ENCODE data around the gene GPHN.

DNA sequence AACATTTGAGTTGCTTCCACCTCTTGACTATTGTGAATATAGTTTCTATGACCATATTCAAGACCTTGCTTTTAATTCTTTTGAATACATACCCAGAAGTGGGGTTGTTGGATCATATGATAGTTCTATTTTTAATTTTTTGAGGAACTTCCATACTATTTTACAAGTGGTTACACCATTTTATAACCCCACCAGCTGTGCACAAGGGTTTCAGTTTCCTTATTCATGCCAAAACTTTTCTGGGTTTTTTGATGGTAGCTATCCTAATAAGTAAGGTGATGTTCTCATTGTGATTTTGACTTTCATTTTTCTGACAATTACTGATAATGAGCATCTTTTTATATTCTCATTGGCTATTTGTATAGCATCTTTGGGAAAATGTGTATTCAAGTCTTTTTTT lies 571.9 kb downstream of the GPHN start:
- TF ChIP-seq, protein P1, sequence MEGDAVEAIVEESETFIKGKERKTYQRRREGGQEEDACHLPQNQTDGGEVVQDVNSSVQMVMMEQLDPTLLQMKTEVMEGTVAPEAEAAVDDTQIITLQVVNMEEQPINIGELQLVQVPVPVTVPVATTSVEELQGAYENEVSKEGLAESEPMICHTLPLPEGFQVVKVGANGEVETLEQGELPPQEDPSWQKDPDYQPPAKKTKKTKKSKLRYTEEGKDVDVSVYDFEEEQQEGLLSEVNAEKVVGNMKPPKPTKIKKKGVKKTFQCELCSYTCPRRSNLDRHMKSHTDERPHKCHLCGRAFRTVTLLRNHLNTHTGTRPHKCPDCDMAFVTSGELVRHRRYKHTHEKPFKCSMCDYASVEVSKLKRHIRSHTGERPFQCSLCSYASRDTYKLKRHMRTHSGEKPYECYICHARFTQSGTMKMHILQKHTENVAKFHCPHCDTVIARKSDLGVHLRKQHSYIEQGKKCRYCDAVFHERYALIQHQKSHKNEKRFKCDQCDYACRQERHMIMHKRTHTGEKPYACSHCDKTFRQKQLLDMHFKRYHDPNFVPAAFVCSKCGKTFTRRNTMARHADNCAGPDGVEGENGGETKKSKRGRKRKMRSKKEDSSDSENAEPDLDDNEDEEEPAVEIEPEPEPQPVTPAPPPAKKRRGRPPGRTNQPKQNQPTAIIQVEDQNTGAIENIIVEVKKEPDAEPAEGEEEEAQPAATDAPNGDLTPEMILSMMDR (IDR thresholded peaks at IDR 0.05), result no peak
- no peak for TF ChIP-seq POLR2A (IDR thresholded peaks at IDR 0.05)

All from Peyer's patch (tissue), 4 donors.